GM12872 (cell line): ENCODE measurements around the gene SKP1.

ENCODE experiments used
- CTCF ChIP-seq: IDR thresholded peaks from 3 replicates; pipeline ENCODE4 v1.5.1; 2011; ENCODE audit warnings: low read depth, mild to moderate bottlenecking, low read length, moderate library complexity; ENCODE audit not compliant: insufficient read depth

The SKP1 gene

GRCh38 chr5:134148316-134148715 is 28.4 kb downstream of the SKP1 start:
- no peak for TF ChIP-seq CTCF

DNA sequence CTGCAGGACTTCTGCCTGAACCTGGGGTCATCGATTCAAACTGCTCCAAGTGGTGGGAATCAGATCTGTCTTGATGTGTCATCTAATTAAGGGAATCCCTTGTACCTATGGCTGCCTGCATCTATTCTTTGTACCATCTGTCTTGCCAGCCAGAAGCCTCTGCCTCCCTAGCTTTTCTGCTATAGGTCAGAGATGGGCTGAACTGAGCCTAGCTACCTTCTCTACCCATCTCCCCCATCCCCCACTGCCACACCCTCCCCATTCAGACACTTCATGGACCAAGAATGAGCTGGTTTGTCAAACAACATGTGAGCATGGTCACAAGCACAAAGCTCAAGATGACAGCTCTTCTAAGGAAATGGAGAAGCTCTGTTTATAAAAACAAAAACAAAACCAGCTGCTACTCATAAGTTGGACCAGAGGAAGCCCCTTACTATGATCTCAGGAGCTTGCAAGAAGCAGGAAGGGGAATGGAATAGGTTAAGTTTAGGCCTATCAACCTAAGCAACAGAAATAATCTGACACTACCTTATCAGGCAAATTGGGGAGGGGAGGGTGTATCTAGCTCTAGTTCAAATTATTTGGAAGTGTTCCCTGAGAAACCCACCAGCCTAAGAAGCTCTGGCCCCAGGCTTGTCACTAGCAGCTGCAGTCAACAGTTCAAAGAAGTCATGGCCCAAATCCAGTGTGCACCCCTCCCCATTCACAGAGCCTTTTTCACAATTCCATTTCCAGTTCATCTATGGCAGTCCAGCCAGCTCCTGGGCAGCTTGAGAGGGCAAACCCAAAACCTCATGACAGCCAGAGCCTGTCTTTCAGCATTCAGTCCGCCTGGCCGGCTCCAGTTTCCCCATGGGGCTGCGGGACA is 29.9 kb downstream of the SKP1 start:
- no peak for TF ChIP-seq CTCF

DNA sequence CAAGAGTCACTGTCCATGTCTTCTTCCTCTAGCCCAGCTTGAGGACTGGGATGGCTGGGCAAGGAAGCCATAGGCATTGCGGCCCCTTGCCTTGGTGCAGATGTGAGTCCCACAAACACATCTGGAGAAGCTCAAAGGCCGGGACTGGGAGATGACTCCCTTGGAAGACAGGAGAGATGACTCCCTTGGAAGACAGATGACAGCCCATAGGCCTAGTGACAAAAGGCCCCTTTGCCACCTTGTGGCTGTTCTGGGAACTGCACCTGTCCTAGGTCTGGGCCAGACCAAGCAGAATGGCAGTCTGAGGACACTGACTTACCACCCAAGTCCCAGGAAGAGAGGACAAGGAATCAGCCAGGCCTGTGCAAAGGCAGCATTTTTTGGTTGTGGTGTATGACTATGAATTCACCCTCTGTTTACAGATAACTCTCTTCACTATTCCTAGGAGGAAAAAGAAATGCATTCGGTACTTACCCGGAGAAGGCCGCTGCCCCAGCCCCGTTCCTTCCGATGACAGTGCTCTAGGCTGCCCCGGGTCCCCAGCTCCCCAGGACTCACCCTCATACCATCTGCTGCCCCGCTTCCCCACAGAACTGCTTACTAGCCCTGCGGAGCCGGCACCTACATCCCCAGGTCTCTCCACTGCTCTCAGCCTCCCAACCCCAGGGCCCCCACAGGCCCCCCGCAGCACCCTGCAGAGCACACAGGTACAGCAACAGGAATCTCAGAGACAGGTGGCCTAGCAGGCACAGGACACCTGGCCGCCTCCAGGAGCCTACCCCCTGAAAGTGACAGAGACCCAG is 30.8 kb downstream of the SKP1 start:
- TF ChIP-seq CTCF, result peak; percentile 99

- no peak for TF ChIP-seq CTCF
Observed at GRCh38 chr5:134145041-134145757, 31.6 kb downstream of the SKP1 start.

DNA sequence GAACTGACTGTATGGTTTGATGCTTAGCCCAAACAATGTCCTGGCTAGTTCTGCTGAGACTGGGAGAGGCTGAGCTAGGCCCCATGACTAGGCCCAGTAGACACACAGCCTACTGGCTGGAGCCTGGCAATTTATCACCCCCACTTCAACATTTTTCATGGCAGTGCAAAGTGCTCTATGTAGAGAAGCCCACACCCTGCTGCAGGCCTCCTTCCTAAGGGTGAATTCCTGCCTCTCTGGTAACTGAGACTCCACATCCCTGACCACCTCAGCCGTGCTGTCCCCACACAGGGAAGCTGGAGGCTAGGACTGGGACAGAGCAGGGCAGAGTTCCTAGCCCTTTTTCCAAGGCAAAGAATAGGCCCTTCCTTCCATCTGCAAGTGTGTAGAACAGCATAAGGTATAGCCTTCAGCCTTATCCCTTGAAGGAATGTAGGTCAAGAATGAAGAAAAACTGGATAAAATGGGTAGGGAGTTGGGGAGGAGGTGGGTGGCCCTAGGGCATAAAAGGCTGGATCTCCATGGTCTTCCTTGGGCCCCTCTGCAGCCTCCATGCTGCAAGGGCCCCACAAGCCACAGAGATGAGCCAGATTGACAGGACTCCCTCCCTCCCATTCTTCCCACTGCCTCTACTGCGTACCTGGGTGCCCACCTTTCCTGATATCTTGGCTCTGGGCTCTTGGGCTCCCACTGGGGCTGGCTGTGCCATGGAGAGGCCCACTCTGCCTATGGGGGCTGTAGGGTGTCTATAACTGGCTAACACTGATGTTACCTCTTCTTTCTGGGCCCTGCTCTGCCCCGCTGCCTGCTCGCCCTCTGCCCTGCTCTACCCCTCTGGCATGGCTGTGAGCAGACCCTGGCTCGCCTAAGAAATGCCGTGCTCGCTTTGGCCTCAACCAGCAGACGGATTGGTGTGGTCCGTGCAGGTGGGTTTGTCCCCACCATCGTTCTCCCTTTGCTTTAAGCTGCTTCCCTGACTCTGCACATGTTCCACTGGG is 32.5 kb downstream of the SKP1 start:
- no peak for TF ChIP-seq CTCF

DNA sequence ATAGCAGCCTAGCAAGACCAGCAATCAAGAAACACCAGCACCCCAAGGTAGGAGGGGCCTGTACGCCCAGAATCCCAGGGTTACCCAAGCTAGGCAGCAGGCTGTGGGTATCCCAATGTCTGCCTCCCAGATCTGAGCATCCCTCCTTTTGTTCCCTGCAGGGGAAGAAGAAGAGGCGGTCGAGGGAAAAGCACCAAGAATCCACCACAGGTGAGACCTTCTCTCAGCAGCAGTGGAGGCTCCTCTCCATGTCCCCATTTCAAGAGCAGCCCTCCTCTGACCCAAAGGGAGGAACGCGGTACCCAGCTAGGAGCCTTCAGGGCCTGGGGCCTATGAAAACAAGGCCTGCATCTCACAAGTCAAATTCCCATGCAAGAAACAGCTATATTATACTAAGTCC is 33.3 kb downstream of the SKP1 start:
- no peak for TF ChIP-seq CTCF
